WTC11 (cell line): ENCODE measurements around the gene SAMD4A.

ENCODE experiments used
- ARID4B ChIP-seq: sonication (generic); formaldehyde crosslinking; IDR thresholded peaks from 2 replicates; pipeline ENCODE4 v1.8.0; 2023; ENCODE audit warnings: missing genetic modification reagents, mild to moderate bottlenecking, borderline replicate concordance
- ATF3 ChIP-seq: sonication (generic); formaldehyde crosslinking; conservative IDR thresholded peaks from 2 replicates; pipeline ENCODE4 v1.8.1; 2022; ENCODE audit warnings: mild to moderate bottlenecking, missing genetic modification reagents
- CTCF ChIP-seq: fragments of 200-600 bp; IDR thresholded peaks from 2 replicates; pipeline ENCODE4 v1.8.0; 2022; ENCODE audit warnings: antibody characterized with exemption
- E2F5 ChIP-seq: sonication (generic); formaldehyde crosslinking; IDR thresholded peaks from 2 replicates; pipeline ENCODE4 v1.8.1; 2022; ENCODE audit warnings: mild to moderate bottlenecking, moderate library complexity, missing genetic modification reagents
- ELF4 ChIP-seq: sonication (generic); formaldehyde crosslinking; IDR thresholded peaks from 2 replicates; pipeline ENCODE4 v1.8.1; 2022; ENCODE audit warnings: low read depth, mild to moderate bottlenecking, moderate library complexity, missing genetic modification reagents
- FOXK1 ChIP-seq: sonication (generic); formaldehyde crosslinking; IDR thresholded peaks from 2 replicates; pipeline ENCODE4 v1.8.0; 2022; ENCODE audit warnings: mild to moderate bottlenecking, moderate library complexity, missing genetic modification reagents
- FOXP1 ChIP-seq: sonication (generic); formaldehyde crosslinking; IDR thresholded peaks from 2 replicates; pipeline ENCODE4 v1.8.0; 2022; ENCODE audit warnings: missing genetic modification reagents, mild to moderate bottlenecking, moderate library complexity, borderline replicate concordance
- HMGXB4 ChIP-seq: sonication (generic); formaldehyde crosslinking; IDR thresholded peaks from 2 replicates; pipeline ENCODE4 v1.8.1; 2023; ENCODE audit warnings: mild to moderate bottlenecking, moderate library complexity, missing genetic modification reagents
- MAX ChIP-seq: sonication (generic); formaldehyde crosslinking; IDR thresholded peaks from 2 replicates; pipeline ENCODE4 v1.8.0; 2022; ENCODE audit warnings: mild to moderate bottlenecking, missing genetic modification reagents
- MYBL2 ChIP-seq: sonication (generic); formaldehyde crosslinking; IDR thresholded peaks from 2 replicates; pipeline ENCODE4 v1.8.1; 2023; ENCODE audit warnings: mild to moderate bottlenecking, moderate library complexity, missing genetic modification reagents
- RELA ChIP-seq: sonication (generic); formaldehyde crosslinking; IDR thresholded peaks from 2 replicates; pipeline ENCODE4 v1.8.1; 2022; ENCODE audit warnings: missing genetic modification reagents, mild to moderate bottlenecking, borderline replicate concordance
- SP1 ChIP-seq: sonication (generic); formaldehyde crosslinking; conservative IDR thresholded peaks from 2 replicates; pipeline ENCODE4 v1.8.1; 2022; ENCODE audit warnings: missing genetic modification reagents
- ZNF512 ChIP-seq: sonication (generic); formaldehyde crosslinking; IDR thresholded peaks from 2 replicates; pipeline ENCODE4 v1.8.1; 2022; ENCODE audit warnings: missing genetic modification reagents, borderline replicate concordance

GRCh38 chr14:54528973-54529372 is 38.0 kb upstream of the SAMD4A start:
- no peak for TF ChIP-seq CTCF
- TF ChIP-seq MAX, result no peak
- TF ChIP-seq ARID4B (CRISPR knock-in tag), result no peak
- TF ChIP-seq ELF4, result no peak
- no peak for TF ChIP-seq E2F5 (CRISPR knock-in tag)
- no peak for TF ChIP-seq RELA
- TF ChIP-seq ATF3 (CRISPR knock-in tag), result no peak
- TF ChIP-seq MYBL2 (CRISPR knock-in tag), result no peak
- TF ChIP-seq FOXP1, result no peak
- TF ChIP-seq FOXK1 (CRISPR knock-in tag), result no peak
- no peak for TF ChIP-seq HMGXB4 (CRISPR knock-in tag)
- no peak for TF ChIP-seq SP1 (CRISPR knock-in tag)
- TF ChIP-seq ZNF512 (CRISPR knock-in tag), result no peak
